IMR-90 (cell line): Measurements from ENCODE around the gene OST4.

Experiments
- FOS ChIP-seq: fragments of 150-350 bp; IDR thresholded peaks from 2 replicates; pipeline ENCODE4 v1.6.1; 2016; ENCODE audit warnings: low read depth, low read length
- MAZ ChIP-seq: IDR thresholded peaks from 2 replicates; pipeline ENCODE4 v1.6.1; 2012; ENCODE audit warnings: low read depth, mild to moderate bottlenecking, low read length, improper control_type of control experiment, moderate library complexity, borderline replicate concordance
- MXI1 ChIP-seq: IDR thresholded peaks from 2 replicates; pipeline ENCODE4 v1.6.1; 2012; ENCODE audit warnings: low read depth, mild to moderate bottlenecking, low read length, moderate library complexity, borderline replicate concordance
- NFE2L2 ChIP-seq: fragments of 150-350 bp; IDR thresholded peaks from 2 replicates; pipeline ENCODE4 v1.6.1; 2016; ENCODE audit warnings: low read depth, mild to moderate bottlenecking, low read length
- POLR2A ChIP-seq: IDR thresholded peaks from 2 replicates; pipeline ENCODE4 v1.6.1; 2012; ENCODE audit warnings: mild to moderate bottlenecking, low read depth, low read length
- RCOR1 ChIP-seq: IDR thresholded peaks from 2 replicates; pipeline ENCODE4 v1.6.1; 2012; ENCODE audit warnings: mild to moderate bottlenecking, low read length, improper control_type of control experiment; ENCODE audit not compliant: insufficient replicate concordance
- TF ChIP-seq, protein P1 (sequence below): conservative IDR thresholded peaks from 2 replicates; pipeline ENCODE4 v1.5.1; 2012; ENCODE audit warnings: mild to moderate bottlenecking, low read depth, low read length, improper control_type of control experiment

- TF ChIP-seq POLR2A (no peak), MXI1 (no peak), RCOR1 (no peak), MAZ (no peak), FOS (no peak), NFE2L2 (no peak)
- TF ChIP-seq, protein P1, sequence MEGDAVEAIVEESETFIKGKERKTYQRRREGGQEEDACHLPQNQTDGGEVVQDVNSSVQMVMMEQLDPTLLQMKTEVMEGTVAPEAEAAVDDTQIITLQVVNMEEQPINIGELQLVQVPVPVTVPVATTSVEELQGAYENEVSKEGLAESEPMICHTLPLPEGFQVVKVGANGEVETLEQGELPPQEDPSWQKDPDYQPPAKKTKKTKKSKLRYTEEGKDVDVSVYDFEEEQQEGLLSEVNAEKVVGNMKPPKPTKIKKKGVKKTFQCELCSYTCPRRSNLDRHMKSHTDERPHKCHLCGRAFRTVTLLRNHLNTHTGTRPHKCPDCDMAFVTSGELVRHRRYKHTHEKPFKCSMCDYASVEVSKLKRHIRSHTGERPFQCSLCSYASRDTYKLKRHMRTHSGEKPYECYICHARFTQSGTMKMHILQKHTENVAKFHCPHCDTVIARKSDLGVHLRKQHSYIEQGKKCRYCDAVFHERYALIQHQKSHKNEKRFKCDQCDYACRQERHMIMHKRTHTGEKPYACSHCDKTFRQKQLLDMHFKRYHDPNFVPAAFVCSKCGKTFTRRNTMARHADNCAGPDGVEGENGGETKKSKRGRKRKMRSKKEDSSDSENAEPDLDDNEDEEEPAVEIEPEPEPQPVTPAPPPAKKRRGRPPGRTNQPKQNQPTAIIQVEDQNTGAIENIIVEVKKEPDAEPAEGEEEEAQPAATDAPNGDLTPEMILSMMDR: no peak
Measured at GRCh38 chr2:27084297-27085061, 13.0 kb upstream of the OST4 start.
